GM21737 (cell line): Measurements from ENCODE around the gene MMP17.
A peak's percentile ranks its signal among the peaks of the same experiment; 100 is the strongest.

ENCODE experiments used
- ATAC-seq: cut with Tn5 transposase; IDR thresholded peaks from one replicate; pipeline ENCODE4 v1.9.1; 2021; ENCODE audit warnings: mild to moderate bottlenecking, moderate library complexity; ENCODE audit not compliant: unreplicated experiment

Gene MMP17

GRCh38 chr12:131829791-131830334, 1.7 kb downstream of the MMP17 start:
- no peak for ATAC-seq

GRCh38 chr12:131830335-131830913, 2.2 kb downstream of the MMP17 start:
- ATAC-seq = peak; percentile 44

GRCh38 chr12:131830914-131831571, 2.9 kb downstream of the MMP17 start:
- ATAC-seq = no peak

GRCh38 chr12:131831635-131832041, 3.4 kb downstream of the MMP17 start:
- no peak for ATAC-seq

- ATAC-seq = no peak
Observed at GRCh38 chr12:131832321-131833231, 4.4 kb downstream of the MMP17 start.

GRCh38 chr12:131833288-131833895, 5.2 kb downstream of the MMP17 start:
- no peak for ATAC-seq

- ATAC-seq = no peak
Observed at GRCh38 chr12:131833896-131834641, 5.9 kb downstream of the MMP17 start.

- no peak for ATAC-seq
Observed at GRCh38 chr12:131834798-131835615, 6.8 kb downstream of the MMP17 start.

GRCh38 chr12:131835616-131836171, 7.5 kb downstream of the MMP17 start:
- ATAC-seq = no peak

GRCh38 chr12:131836193-131836592, 8.0 kb downstream of the MMP17 start:
- ATAC-seq = no peak

GRCh38 chr12:131836714-131837397, 8.7 kb downstream of the MMP17 start:
- no peak for ATAC-seq

- ATAC-seq = no peak
Observed at GRCh38 chr12:131840643-131841416, 12.6 kb downstream of the MMP17 start.

- no peak for ATAC-seq
Observed at GRCh38 chr12:131841547-131841946, 13.4 kb downstream of the MMP17 start.

GRCh38 chr12:131842169-131842568, 14.0 kb downstream of the MMP17 start:
- ATAC-seq = no peak

- no peak for ATAC-seq
Observed at GRCh38 chr12:131843527-131843926, 15.3 kb downstream of the MMP17 start.

- no peak for ATAC-seq
Observed at GRCh38 chr12:131844140-131844539, 15.9 kb downstream of the MMP17 start.

- no peak for ATAC-seq
Observed at GRCh38 chr12:131844656-131845055, 16.5 kb downstream of the MMP17 start.

GRCh38 chr12:131845121-131845520, 16.9 kb downstream of the MMP17 start:
- ATAC-seq = no peak
